ENCODE data around the gene SERPINA4.

The SERPINA4 gene

GRCh38 chr14:94555991-94556390 lies 5.3 kb upstream of the SERPINA4 start:
- TF ChIP-seq POLR2AphosphoS5 (IDR thresholded peaks at IDR 0.05; ENCODE audit: low read depth, low read length) (no peak), SIN3A (IDR thresholded peaks at IDR 0.05; ENCODE audit: borderline replicate concordance, insufficient read depth, low read length) (no peak), REST (IDR thresholded peaks at IDR 0.05; ENCODE audit: insufficient read depth in 1 of 2, low read depth in 2 of 2, low read length in 2 of 2) (no peak), FOXP2 (optimal IDR thresholded peaks at IDR 0.05; ENCODE audit: borderline replicate concordance, extremely low read depth, extremely low read length, insufficient read depth) (no peak), TAF1 (IDR thresholded peaks at IDR 0.05; ENCODE audit: borderline replicate concordance, insufficient read depth, low read length) (no peak)

GRCh38 chr14:94557327-94557726 lies 3.9 kb upstream of the SERPINA4 start:
- TF ChIP-seq FOXP2 (optimal IDR thresholded peaks at IDR 0.05; ENCODE audit: borderline replicate concordance, extremely low read depth, extremely low read length, insufficient read depth): no peak
- no peak for TF ChIP-seq TAF1 (IDR thresholded peaks at IDR 0.05; ENCODE audit: borderline replicate concordance, insufficient read depth, low read length)
- no peak for TF ChIP-seq REST (IDR thresholded peaks at IDR 0.05; ENCODE audit: insufficient read depth in 1 of 2, low read depth in 2 of 2, low read length in 2 of 2)
- TF ChIP-seq SIN3A (IDR thresholded peaks at IDR 0.05; ENCODE audit: borderline replicate concordance, insufficient read depth, low read length): no peak
- no peak for TF ChIP-seq POLR2AphosphoS5 (IDR thresholded peaks at IDR 0.05; ENCODE audit: low read depth, low read length)

GRCh38 chr14:94558842-94559241 lies 2.4 kb upstream of the SERPINA4 start:
- TF ChIP-seq FOXP2 (optimal IDR thresholded peaks at IDR 0.05; ENCODE audit: borderline replicate concordance, extremely low read depth, extremely low read length, insufficient read depth) (no peak), SIN3A (IDR thresholded peaks at IDR 0.05; ENCODE audit: borderline replicate concordance, insufficient read depth, low read length) (no peak), POLR2AphosphoS5 (IDR thresholded peaks at IDR 0.05; ENCODE audit: low read depth, low read length) (no peak), TAF1 (IDR thresholded peaks at IDR 0.05; ENCODE audit: borderline replicate concordance, insufficient read depth, low read length) (no peak), REST (IDR thresholded peaks at IDR 0.05; ENCODE audit: insufficient read depth in 1 of 2, low read depth in 2 of 2, low read length in 2 of 2) (no peak)

- TF ChIP-seq REST (IDR thresholded peaks at IDR 0.05; ENCODE audit: insufficient read depth in 1 of 2, low read depth in 2 of 2, low read length in 2 of 2) (no peak), SIN3A (IDR thresholded peaks at IDR 0.05; ENCODE audit: borderline replicate concordance, insufficient read depth, low read length) (no peak), FOXP2 (optimal IDR thresholded peaks at IDR 0.05; ENCODE audit: borderline replicate concordance, extremely low read depth, extremely low read length, insufficient read depth) (no peak), POLR2AphosphoS5 (IDR thresholded peaks at IDR 0.05; ENCODE audit: low read depth, low read length) (no peak), TAF1 (IDR thresholded peaks at IDR 0.05; ENCODE audit: borderline replicate concordance, insufficient read depth, low read length) (no peak)
These were observed 1.5 kb upstream of the SERPINA4 start for GRCh38 chr14:94559638-94560290.

Measured in PFSK-1 (cell line).